RWPE2 (cell line): ENCODE measurements around the gene SGCE.

Experiments used
- ATAC-seq: fragments of 200-7000 bp; cut with Tn5 transposase; 3 replicates; pipeline ENCODE4 v1.9.1; 2021; ENCODE audit warnings: low read depth
- DNase-seq: peaks from one replicate; pipeline ENCODE4 v3.0.0-alpha.2; 2020; ENCODE audit warnings: low spot score
- H3K27ac ChIP-seq: fragments of 450-650 bp; 2 replicates; pipeline ENCODE4 v1.5.1; 2017; ENCODE audit warnings: mild to moderate bottlenecking; ENCODE audit not compliant: poor library complexity, severe bottlenecking
- H3K27me3 ChIP-seq: fragments of 250-450 bp; sonication (Bioruptor Pico); 2 replicates; pipeline ENCODE4 v1.5.1; 2021; ENCODE audit warnings: mild to moderate bottlenecking, moderate library complexity; ENCODE audit not compliant: insufficient read depth, poor library complexity, severe bottlenecking
- H3K36me3 ChIP-seq: fragments of 250-450 bp; sonication (Bioruptor Pico); 2 replicates; pipeline ENCODE4 v1.5.1; 2020; ENCODE audit warnings: low read depth, mild to moderate bottlenecking, moderate library complexity
- H3K4me1 ChIP-seq: fragments of 250-450 bp; sonication (Bioruptor Pico); 2 replicates; pipeline ENCODE4 v1.5.1; 2021; ENCODE audit warnings: mild to moderate bottlenecking, moderate library complexity; ENCODE audit not compliant: insufficient read depth, poor library complexity, severe bottlenecking
- H3K4me3 ChIP-seq: fragments of 250-450 bp; sonication (Bioruptor Pico); 2 replicates; pipeline ENCODE4 v1.5.1; 2021; ENCODE audit warnings: mild to moderate bottlenecking, moderate library complexity; ENCODE audit not compliant: severe bottlenecking
- H3K9me3 ChIP-seq: fragments of 250-450 bp; sonication (Bioruptor Pico); 2 replicates; pipeline ENCODE4 v1.5.1; 2021; ENCODE audit warnings: mild to moderate bottlenecking, moderate library complexity; ENCODE audit not compliant: severe bottlenecking
- CTCF ChIP-seq: fragments of 450-650 bp; IDR thresholded peaks from one replicate; pipeline ENCODE4 v1.5.1; 2017; ENCODE audit warnings: mild to moderate bottlenecking, moderate library complexity; ENCODE audit not compliant: poor library complexity, severe bottlenecking

The SGCE gene

DNA sequence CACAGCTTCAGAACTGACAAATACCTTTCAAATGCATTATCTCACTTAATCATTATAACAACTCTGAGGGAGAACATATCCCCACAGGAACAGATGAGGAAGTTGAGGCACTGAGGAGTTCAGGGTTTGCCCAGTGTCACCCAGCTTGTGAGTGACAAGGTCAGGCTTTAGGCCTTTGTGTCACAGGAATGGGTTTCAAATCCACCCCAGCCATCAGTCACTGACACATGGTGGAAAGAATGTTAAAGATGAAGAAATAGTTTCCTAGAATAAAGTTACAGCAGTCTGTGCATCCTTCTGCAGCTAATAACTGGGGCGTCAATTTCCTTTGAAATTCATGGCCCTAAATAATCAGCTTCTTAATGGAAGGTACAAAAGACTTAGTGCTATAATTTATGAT is 37.8 kb downstream of the SGCE start:
- H3K27ac ChIP-seq = no peak overlapping the region
- no peak for DNase-seq
- peaks cover 32% of the 10 kb centered on the region for H3K36me3 ChIP-seq
- H3K4me1 ChIP-seq = peaks cover 15% of the 10 kb centered on the region
- TF ChIP-seq CTCF = no peak
- H3K27me3 ChIP-seq = no peaks in the 10 kb centered on the region
- no peaks in the 10 kb centered on the region for H3K9me3 ChIP-seq
- H3K4me3 ChIP-seq = no peak overlapping the region
- no peak for ATAC-seq

GRCh38 chr7:94616855-94617254 is 39.1 kb downstream of the SGCE start:
- Histone ChIP-seq H3K27ac (no peak overlapping the region), H3K27me3 (no peaks in the 10 kb centered on the region), H3K4me3 (no peak overlapping the region), H3K4me1 (peaks cover 15% of the 10 kb centered on the region), H3K36me3 (peaks cover 28% of the 10 kb centered on the region), H3K9me3 (no peaks in the 10 kb centered on the region)
- DNase-seq = no peak
- TF ChIP-seq CTCF = no peak
- ATAC-seq = no peak

DNA sequence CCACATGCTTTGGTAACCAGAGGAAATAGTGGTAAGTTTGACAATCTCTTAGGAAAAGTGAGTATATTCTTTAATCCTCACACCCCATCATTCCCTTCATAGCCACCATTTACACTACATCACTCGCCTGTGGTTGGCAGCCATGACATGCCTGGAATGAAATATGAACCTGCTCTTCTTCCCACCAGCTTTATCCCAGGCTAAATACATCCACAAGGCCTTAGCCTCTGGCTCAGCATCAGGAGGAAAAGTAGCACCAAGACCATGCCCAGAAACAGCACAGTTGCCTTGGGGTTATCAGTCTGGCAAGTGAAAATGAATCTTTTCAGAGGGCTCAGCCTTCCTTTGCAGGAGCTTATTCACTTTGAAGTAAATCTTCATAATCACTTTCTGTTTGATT is 40.3 kb downstream of the SGCE start:
- peaks cover 27% of the 10 kb centered on the region for H3K36me3 ChIP-seq
- no peak overlapping the region for H3K27ac ChIP-seq
- TF ChIP-seq CTCF = no peak
- ATAC-seq (no peak), DNase-seq (no peak)
- no peaks in the 10 kb centered on the region for H3K9me3 ChIP-seq
- H3K4me3 ChIP-seq = no peak overlapping the region
- peaks cover 9% of the 10 kb centered on the region for H3K4me1 ChIP-seq
- no peaks in the 10 kb centered on the region for H3K27me3 ChIP-seq

DNA sequence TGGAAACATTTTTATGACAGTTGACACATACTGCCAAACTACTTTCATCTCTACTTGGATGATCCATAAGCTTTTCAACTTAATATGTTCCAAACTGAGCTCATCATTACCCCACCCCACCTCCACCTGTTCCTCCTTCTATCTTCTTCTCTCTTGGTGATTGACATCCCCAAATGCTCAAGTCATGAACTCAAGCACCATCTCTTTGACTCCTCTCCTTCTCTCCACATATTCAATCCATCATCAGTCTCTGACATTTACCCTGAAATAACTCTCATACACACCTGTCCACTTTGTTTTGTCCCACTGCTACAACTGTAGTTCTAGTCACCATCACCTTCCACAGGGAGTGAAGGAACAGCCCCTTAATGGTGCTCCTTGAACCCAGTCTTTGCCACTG is 43.3 kb downstream of the SGCE start:
- no peak overlapping the region for H3K4me3 ChIP-seq
- H3K36me3 ChIP-seq = peaks cover 6% of the 10 kb centered on the region; the same call in 1 of the 2 replicates
- H3K9me3 ChIP-seq = no peaks in the 10 kb centered on the region
- ATAC-seq (no peak), DNase-seq (no peak)
- H3K4me1 ChIP-seq = no peaks in the 10 kb centered on the region
- no peak for TF ChIP-seq CTCF
- H3K27ac ChIP-seq = no peak overlapping the region
- no peaks in the 10 kb centered on the region for H3K27me3 ChIP-seq

DNA sequence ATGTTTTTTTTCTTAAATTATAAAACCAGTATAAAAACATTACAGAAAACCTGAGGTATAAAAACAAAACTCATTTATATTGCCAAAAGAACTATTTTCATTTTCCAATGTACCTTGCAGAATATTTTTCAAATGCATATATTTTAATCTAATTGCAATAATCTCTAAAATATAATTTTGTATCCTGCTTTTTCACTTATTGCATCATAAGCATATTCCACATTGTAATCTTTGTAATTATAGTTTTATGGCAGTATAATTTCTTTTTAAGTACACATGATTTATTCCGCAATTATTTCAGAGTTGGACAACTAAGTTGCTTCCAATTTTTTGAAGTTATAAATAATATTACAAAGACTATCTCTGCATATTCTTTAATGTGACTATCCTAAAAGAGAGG is 43.7 kb downstream of the SGCE start:
- ATAC-seq = no peak
- H3K27me3 ChIP-seq = no peaks in the 10 kb centered on the region
- DNase-seq = no peak
- no peak overlapping the region for H3K4me3 ChIP-seq
- H3K4me1 ChIP-seq = no peaks in the 10 kb centered on the region
- no peak overlapping the region for H3K27ac ChIP-seq
- H3K36me3 ChIP-seq = peaks cover 6% of the 10 kb centered on the region; the same call in 1 of the 2 replicates
- TF ChIP-seq CTCF = no peak
- no peaks in the 10 kb centered on the region for H3K9me3 ChIP-seq
